GM18526 (cell line): Measurements from ENCODE around the gene TOPBP1.

ENCODE experiments used
- POLR2A ChIP-seq: IDR thresholded peaks from 3 replicates; pipeline ENCODE4 v1.6.1; 2011; ENCODE audit not compliant: insufficient read length; ENCODE audit errors: extremely low read depth

TOPBP1 gene

GRCh38 chr3:133649486-133650068, 12.2 kb downstream of the TOPBP1 start:
- no peak for TF ChIP-seq POLR2A

DNA sequence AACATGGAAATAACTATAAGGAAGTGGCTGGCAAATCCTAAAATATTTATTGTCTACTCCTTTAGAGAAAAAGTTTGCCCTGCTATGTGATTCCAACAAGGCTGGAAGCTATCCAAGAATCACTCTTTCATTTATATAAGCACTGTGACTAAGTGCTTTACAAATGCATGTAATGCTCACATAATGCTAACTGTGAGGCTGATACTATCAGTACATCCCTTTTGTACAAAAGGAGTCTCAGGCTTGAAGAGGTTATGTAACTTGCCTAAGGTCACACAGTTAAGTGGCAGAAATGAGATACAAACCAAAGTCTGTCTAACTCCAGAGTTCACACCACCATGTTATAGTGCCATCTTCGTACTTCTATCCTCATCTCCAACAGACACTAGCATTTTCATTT, 17.0 kb downstream of the TOPBP1 start:
- no peak for TF ChIP-seq POLR2A

DNA sequence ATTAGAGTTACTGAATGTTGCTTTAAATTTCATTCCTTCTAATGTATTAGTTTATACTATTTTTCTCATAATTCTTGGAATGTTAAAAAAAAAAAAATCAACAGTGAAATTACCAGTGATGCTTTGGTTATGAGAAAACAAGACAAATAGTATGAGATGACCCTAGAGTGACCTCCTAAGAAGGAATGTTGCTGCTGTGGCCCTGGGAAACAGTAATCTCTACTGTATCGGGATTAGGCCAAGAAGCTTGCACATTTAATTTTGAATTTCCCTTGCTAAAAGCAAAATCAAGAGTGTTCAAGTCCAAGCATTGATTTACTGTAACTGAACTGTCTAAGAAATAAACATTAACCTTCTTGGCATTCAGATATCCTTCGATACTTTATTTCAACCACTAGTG, 18.1 kb downstream of the TOPBP1 start:
- no peak for TF ChIP-seq POLR2A

DNA sequence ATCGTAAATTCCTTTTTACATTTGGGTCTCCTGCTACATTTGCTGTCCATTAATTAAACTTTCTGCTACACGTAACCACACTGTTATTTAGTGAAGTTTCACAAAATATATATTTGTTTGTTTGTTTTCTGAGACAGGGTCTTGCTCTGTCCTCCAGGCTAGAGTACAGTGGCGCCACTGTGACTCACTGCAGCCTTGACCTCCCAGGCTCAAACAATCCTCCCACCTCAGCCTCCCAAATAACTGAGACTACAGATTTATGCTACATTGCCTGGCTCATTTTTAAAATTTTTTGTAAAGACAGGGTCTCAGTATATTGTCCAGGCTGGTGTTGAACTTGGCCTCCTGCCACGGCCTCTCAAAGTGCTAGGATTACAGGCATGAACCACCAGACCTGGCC, 20.5 kb downstream of the TOPBP1 start:
- TF ChIP-seq POLR2A, result no peak

- no peak for TF ChIP-seq POLR2A
These were observed 28.3 kb downstream of the TOPBP1 start for GRCh38 chr3:133633439-133633838.

- no peak for TF ChIP-seq POLR2A
These were observed 32.6 kb downstream of the TOPBP1 start for GRCh38 chr3:133629146-133629545.

DNA sequence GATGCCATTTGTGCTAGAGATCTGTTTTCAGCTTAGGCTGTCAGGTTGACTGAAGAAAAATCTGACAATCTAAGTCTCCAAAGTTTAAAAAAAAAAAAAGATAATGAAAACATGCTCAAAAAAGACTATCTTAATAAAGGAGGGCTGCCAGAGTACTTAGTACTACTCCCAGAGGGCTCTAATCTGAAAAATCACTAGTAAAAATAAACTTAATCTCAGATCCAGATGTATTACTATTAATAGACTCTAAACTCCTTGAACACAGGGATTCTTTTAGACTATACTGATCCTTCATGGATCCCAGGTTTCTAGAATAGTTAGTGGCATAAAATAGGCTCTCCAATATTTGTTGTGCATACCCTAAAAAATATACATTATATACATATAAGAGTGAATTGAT, 34.0 kb downstream of the TOPBP1 start:
- TF ChIP-seq POLR2A, result no peak

GRCh38 chr3:133620066-133620784, 41.5 kb downstream of the TOPBP1 start:
- TF ChIP-seq POLR2A, result no peak

GRCh38 chr3:133611534-133611933, 50.2 kb downstream of the TOPBP1 start:
- TF ChIP-seq POLR2A, result no peak

DNA sequence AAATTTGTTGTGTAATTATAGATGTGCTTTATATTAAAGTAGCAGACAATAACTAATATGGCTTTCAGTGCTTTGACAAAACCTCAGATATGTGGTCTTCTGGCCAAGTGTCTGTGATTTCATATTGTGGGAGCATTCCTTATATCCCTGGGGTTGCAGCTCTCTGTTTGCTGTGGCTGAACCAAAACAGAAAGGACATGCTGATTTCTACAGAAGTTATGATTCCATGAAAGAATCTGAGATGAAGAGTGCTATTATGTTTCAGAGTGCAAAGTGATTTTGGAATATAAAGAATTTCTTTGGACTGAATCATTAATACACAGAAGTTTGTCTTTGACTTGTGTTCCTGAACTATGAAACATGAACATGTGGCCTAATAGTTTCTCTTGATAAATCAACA, 51.7 kb downstream of the TOPBP1 start:
- TF ChIP-seq POLR2A, result no peak

DNA sequence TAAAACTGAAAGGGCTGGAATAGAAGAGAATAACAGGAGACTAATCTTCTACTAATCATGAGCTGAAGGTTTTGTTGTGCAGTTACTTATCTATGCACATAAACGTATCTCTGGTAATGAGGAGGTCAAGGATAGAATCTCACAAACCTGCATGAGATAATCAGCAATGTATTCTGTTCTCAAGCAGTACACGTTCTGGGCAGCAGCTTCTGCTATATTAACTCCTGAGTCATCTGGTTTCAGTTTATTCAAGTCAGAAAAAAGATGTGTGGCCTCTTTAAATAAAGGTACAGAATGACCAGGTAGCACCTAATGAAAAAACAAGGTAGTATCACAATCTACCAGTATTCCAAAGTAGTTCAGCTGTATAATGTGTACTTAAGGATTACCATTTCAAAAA, 53.4 kb downstream of the TOPBP1 start:
- TF ChIP-seq POLR2A, result no peak

GRCh38 chr3:133607816-133608215, 53.9 kb downstream of the TOPBP1 start:
- TF ChIP-seq POLR2A, result no peak

- TF ChIP-seq POLR2A, result no peak
These were observed 54.8 kb downstream of the TOPBP1 start for GRCh38 chr3:133606902-133607301.

GRCh38 chr3:133606342-133606741, 55.4 kb downstream of the TOPBP1 start:
- TF ChIP-seq POLR2A, result no peak

GRCh38 chr3:133600572-133601081, 61.1 kb downstream of the TOPBP1 start:
- no peak for TF ChIP-seq POLR2A

DNA sequence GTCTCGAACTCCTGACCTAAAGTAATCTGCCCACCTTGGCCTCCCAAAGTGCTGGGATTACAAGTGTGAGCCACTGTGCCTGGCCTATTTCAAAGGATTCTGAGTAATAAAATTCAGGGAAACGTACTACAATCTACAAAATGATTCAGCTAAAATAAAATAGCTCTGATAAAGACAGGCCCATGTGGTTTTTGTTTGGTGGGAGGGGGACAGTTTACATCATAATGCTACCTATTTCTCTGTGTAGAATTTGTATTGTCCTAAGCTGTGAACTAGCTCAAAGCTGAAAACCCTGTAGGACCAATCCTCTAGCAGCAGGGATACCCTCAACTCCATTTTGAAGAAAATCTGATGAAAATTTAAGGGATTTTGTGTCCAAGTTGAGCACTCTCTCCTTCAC, 62.5 kb downstream of the TOPBP1 start:
- TF ChIP-seq POLR2A, result no peak

DNA sequence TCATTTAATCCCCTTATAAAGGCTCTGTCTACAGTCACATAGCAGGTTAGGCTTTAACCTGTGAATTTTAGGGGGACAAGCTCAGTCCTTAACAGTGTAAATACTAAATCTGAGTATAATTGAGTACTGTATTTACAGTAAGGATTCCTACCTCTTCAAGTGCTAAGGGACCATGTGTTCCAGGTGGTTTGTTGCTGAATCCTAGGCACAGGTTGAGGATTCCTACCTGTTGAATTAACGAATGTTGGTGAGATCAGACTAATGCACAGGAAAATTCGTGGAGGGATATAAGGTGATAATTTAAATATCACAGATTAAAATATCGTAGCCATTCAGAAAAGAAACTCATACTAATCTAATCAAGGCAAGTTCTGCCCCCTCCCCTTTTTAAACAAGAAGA, 63.3 kb downstream of the TOPBP1 start:
- TF ChIP-seq POLR2A, result no peak
